GM20431 (cell line): Measurements from ENCODE around the gene CFAP47.
"Not testable (repeated sequence)": the region's sequence is repeated elsewhere in the genome, so short reads cannot be mapped to it uniquely, and the experiment has no call there.

Experiments used
- in situ Hi-C: fragments of 300-500 bp; cut with MseI, MboI; formaldehyde crosslinking; loops from one replicate; pipeline ENCODE4 v1.15.0; 2020; ENCODE audit warnings: low sequenced_read_pairs; ENCODE audit not compliant: unreplicated experiment

Gene CFAP47

DNA sequence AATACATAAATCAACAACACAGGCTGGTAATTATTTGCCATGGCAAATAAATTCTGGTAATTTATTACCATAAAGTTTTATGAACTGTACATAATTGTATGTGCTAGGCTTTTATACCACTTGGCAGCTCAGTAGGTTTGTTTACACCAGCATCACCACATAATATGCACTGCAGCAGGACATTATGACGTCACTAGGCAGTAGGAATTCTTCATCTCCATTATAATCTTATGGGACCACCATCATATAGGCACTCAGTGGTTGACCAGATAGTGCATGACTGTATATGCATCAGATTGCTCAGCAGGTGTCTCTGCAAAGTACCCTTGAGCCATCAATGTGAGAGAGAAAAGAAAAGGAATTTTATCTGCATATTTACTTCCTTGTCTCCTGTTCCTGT lies 295.4 kb downstream of the CFAP47 start:
- in situ Hi-C loops: no loop called here

GRCh38 chrX:36218801-36219200 lies 299.3 kb downstream of the CFAP47 start:
- in situ Hi-C loops: no loop called here

- in situ Hi-C loops: not testable (repeated sequence)
Observed at GRCh38 chrX:36234840-36235528, 315.4 kb downstream of the CFAP47 start.

DNA sequence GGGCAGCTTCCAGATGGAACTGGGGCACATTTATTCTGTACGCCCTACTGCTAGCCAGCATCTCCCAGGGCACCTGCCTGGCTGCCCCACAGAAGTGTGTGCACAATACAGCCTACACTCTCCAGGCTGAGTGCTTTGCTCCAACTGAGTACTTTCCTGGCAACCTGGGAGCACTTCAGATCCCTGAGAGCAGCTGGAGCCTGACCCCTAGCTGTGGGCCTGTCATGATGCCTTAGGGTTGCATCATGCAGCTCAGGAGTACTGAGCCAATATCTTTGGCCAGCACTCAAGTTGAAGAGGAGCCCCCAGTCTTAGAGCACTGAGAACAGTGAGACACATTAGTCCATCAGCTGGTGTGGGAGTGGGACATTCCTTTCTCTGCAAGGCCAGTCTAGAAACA lies 321.9 kb downstream of the CFAP47 start:
- in situ Hi-C loops: no loop called here

- in situ Hi-C loops: no loop called here
Observed at GRCh38 chrX:36266155-36266554, 346.6 kb downstream of the CFAP47 start.

DNA sequence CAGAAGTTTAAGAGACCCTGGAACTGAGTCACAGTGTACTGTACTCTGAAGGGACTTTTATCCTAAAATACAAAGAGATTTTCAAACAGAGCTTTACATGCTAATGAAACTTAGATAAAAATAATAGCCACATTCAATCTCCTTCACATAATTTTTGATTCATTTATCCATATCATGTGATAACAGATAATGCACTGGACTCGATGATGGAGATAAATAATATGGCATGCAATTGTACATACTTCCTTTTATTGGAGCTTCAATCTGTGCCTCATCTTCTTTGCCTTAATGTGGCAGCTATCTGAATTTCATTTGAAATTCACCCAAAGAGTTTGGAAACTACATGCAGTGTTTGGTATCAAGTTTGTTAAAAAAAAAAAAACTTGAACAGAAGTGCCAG lies 390.6 kb downstream of the CFAP47 start:
- in situ Hi-C loops: no loop called here

DNA sequence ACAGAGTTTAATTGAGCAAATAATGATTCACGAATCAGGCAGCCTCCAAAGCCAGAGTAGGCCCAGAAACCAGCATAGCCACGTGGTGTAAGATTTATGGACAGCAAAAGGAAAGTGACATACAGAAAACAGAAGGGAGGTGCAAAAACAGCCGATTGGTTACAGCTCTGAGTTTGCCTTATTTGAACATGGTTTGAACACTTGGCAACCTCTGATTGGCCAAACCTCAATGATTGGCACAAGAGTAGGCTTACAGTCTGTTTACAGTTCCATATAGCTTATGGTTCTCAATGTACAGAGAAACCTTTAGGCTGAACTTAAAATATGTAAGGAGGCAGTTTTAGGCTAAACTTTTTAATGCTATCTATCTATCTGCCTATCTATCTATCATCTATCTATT lies 394.8 kb downstream of the CFAP47 start:
- in situ Hi-C loops: no loop called here

- in situ Hi-C loops: no loop called here
Observed at GRCh38 chrX:36334572-36334971, 415.0 kb downstream of the CFAP47 start.

- in situ Hi-C loops: no loop called here
Observed at GRCh38 chrX:36336751-36337150, 417.2 kb downstream of the CFAP47 start.

GRCh38 chrX:36344301-36344700 lies 424.8 kb downstream of the CFAP47 start:
- in situ Hi-C loops: no loop called here

DNA sequence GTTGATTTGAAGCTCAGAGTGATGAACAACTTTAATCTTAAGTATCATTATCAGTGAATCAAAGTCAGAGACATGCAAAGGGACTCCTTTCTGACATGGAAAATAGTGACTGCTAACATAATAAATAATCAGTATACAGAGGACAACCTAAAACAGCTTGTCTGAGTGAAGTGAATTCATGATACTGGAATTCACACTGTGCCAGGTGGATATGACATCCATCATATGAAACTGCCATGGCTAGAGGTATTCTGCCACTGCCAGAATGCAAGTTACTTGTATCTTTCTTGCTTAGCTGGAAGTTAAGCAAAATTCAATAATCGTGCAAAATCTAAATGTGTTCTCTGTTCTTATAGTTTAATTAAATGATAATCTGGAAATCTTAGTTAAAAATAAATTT lies 429.0 kb downstream of the CFAP47 start:
- in situ Hi-C loops: no loop called here

GRCh38 chrX:36357855-36358254 lies 438.3 kb downstream of the CFAP47 start:
- in situ Hi-C loops: no loop called here

- in situ Hi-C loops: no loop called here
Observed at GRCh38 chrX:36364262-36364661, 444.7 kb downstream of the CFAP47 start.

GRCh38 chrX:36383495-36383894 lies 464.0 kb downstream of the CFAP47 start:
- in situ Hi-C loops: no loop called here

- in situ Hi-C loops: no loop called here
Observed at GRCh38 chrX:36388901-36389300, 469.4 kb downstream of the CFAP47 start.

DNA sequence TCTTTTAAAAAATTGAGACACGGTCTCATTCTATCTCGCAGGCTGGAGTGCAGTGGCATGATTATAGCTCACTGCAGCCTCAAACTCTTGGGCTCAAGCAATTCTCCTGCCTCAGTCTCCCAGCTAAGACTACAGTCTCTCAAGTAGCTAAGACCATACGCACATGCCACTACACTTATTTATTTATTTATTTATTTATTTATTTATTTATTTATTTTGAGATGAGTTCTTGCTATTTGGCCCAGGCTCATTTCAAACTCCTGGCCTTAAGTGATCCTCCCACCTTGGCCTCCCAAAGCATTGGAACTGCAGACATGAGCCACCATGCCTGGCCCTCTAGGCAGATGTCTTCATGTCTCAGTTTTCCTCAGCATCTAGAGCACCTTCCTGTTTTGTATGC lies 482.2 kb downstream of the CFAP47 start:
- in situ Hi-C loops: no loop called here

- in situ Hi-C loops: no loop called here
Observed at GRCh38 chrX:36407836-36408235, 488.3 kb downstream of the CFAP47 start.

DNA sequence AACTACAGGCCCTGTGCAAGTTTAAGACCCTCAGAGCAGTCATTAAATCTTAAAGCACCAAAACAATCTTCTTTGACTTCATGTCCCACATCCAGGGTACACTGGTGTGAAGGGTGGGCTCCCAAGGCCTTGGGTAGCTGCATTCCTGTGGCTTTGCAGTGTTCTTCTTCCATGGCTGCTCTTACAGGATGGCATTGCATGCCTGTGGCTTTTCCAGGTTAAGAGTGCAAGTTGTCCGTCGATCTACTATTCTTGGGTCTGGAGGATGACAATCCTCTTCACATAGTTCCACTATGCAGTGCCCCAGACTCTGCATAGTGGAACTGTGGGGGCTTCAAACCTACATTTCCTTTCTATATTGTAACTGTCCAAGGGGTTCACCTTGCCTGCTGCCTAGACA lies 494.5 kb downstream of the CFAP47 start:
- in situ Hi-C loops: no loop called here

DNA sequence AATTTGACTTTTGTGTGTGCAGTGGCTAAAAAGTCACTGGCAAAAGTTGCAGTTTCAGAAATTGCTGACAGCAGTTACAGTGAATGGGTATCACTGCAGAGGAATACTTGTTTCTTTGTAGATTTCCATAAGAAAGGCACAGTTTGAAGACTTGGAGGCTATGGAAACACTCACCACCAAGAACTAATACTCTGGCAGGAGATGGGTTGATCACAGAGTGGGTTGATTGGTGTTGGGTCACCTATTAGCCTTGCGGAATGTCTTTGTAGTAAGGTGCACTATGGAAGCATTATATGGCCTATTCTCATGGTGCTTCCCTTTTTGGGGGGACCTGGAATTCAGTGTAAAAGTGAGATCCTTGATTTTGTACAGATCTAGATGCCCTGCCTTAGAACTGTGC lies 502.8 kb downstream of the CFAP47 start:
- in situ Hi-C loops: no loop called here

DNA sequence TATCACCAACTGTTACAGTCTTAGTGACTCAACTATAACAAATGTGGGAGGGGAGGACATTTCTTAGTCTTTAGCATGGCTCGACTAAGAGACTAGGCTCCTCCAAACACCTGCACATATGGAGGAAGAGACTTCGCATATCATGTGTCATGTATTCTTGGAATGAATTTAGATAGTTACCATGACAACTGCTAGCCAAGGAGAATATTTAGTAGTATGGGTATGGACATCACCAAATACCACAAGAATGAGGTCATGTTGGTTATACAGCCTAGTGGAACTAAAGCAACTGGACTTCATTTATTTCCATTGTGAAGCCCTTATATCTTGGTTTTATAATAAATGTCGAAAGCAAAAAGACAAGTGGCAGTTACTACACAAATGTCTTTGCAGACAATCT lies 512.3 kb downstream of the CFAP47 start:
- in situ Hi-C loops: no loop called here

DNA sequence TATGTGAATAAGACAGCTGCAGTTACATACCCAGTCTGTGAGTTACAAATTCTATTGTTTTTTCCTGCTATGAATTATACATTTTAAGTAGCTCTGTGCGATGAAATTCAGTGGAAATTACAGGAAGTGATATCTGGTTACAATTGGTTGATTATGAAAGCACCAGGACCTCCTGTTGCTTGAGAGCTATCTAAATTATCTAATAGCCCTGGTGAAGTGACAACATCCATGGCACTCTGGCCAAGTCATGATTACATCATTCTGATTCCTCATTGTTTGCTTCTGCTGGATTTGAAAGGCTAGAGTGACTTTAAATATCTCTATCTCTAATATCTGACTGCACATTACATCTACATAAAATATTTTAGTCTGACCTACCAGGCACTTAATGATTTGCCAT lies 515.0 kb downstream of the CFAP47 start:
- in situ Hi-C loops: no loop called here
